ENCODE results near the gene DCP2. TPM values are rescaled to one million over a fixed set of nuclear protein-coding genes. Genes with fewer than 3 reads are reported as not detected.

Gene DCP2
- total RNA-seq, 1 donor from 2014 or later = 93.0 TPM

- Mint-ChIP-seq H3K4me3 (ENCODE audit: low read depth) (no peak overlapping the region), H3K27ac (no peak overlapping the region), H3K27me3 (no peaks in the 10 kb centered on the region), H3K9me3 (ENCODE audit: low read depth) (no peaks in the 10 kb centered on the region), H3K36me3 (ENCODE audit: insufficient read depth) (no peaks in the 10 kb centered on the region), H3K4me1 (ENCODE audit: low read depth) (no peaks in the 10 kb centered on the region)
- no peak for DNase-seq (ENCODE audit: low spot score, unreplicated experiment)
- TF ChIP-seq, protein P1, sequence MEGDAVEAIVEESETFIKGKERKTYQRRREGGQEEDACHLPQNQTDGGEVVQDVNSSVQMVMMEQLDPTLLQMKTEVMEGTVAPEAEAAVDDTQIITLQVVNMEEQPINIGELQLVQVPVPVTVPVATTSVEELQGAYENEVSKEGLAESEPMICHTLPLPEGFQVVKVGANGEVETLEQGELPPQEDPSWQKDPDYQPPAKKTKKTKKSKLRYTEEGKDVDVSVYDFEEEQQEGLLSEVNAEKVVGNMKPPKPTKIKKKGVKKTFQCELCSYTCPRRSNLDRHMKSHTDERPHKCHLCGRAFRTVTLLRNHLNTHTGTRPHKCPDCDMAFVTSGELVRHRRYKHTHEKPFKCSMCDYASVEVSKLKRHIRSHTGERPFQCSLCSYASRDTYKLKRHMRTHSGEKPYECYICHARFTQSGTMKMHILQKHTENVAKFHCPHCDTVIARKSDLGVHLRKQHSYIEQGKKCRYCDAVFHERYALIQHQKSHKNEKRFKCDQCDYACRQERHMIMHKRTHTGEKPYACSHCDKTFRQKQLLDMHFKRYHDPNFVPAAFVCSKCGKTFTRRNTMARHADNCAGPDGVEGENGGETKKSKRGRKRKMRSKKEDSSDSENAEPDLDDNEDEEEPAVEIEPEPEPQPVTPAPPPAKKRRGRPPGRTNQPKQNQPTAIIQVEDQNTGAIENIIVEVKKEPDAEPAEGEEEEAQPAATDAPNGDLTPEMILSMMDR (IDR thresholded peaks at IDR 0.05; ENCODE audit: unreplicated experiment) = no peak
Observed at GRCh38 chr5:113052041-113052795, 75.6 kb downstream of the DCP2 start.

GRCh38 chr5:113053511-113053995 is 77.0 kb downstream of the DCP2 start:
- no peak for DNase-seq (ENCODE audit: low spot score, unreplicated experiment)
- H3K9me3 Mint-ChIP-seq (ENCODE audit: low read depth) = no peaks in the 10 kb centered on the region
- TF ChIP-seq, protein P1 (IDR thresholded peaks at IDR 0.05; ENCODE audit: unreplicated experiment) = no peak
- no peak overlapping the region for H3K4me3 Mint-ChIP-seq (ENCODE audit: low read depth)
- no peak overlapping the region for H3K27ac Mint-ChIP-seq
- H3K27me3 Mint-ChIP-seq = no peaks in the 10 kb centered on the region
- H3K36me3 Mint-ChIP-seq (ENCODE audit: insufficient read depth) = no peaks in the 10 kb centered on the region
- H3K4me1 Mint-ChIP-seq (ENCODE audit: low read depth) = no peaks in the 10 kb centered on the region

GRCh38 chr5:113054899-113055298 is 78.3 kb downstream of the DCP2 start:
- Mint-ChIP-seq H3K27me3 (no peaks in the 10 kb centered on the region), H3K36me3 (ENCODE audit: insufficient read depth) (no peaks in the 10 kb centered on the region), H3K4me3 (ENCODE audit: low read depth) (no peak overlapping the region), H3K9me3 (ENCODE audit: low read depth) (no peaks in the 10 kb centered on the region), H3K4me1 (ENCODE audit: low read depth) (peaks cover 9% of the 10 kb centered on the region), H3K27ac (no peak overlapping the region)
- no peak for DNase-seq (ENCODE audit: low spot score, unreplicated experiment)
- TF ChIP-seq, protein P1 (IDR thresholded peaks at IDR 0.05; ENCODE audit: unreplicated experiment) = no peak

- Mint-ChIP-seq H3K9me3 (ENCODE audit: low read depth) (no peaks in the 10 kb centered on the region), H3K27ac (no peak overlapping the region), H3K27me3 (no peaks in the 10 kb centered on the region), H3K4me1 (ENCODE audit: low read depth) (peaks cover 10% of the 10 kb centered on the region), H3K36me3 (ENCODE audit: insufficient read depth) (no peaks in the 10 kb centered on the region), H3K4me3 (ENCODE audit: low read depth) (no peak overlapping the region)
- no peak for DNase-seq (ENCODE audit: low spot score, unreplicated experiment)
- TF ChIP-seq, protein P1 (IDR thresholded peaks at IDR 0.05; ENCODE audit: unreplicated experiment) = no peak
Observed at GRCh38 chr5:113056988-113057387, 80.4 kb downstream of the DCP2 start.

DNA sequence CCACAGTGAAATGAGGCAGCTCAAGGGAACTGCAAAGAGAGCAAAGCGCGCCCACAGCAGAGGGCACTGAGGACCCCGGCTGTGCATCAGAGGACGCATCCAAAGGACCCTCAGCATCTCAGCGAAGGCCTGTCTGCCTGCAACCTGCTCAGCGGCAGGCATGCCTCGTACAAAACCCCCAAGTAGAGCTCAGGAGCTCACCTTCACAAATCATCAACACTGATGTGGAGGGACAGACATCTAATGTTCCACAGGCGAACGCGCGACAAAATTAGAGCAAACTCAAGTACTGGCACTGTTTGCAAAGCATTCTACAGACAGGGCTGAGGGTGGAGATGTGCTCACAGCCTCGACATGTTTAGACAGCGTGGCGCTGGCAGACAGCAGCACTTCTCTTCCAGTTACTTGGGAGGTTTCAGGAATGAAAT is 81.0 kb downstream of the DCP2 start:
- Mint-ChIP-seq H3K4me1 (ENCODE audit: low read depth) (peaks cover 10% of the 10 kb centered on the region), H3K36me3 (ENCODE audit: insufficient read depth) (peaks cover 2% of the 10 kb centered on the region), H3K4me3 (ENCODE audit: low read depth) (no peak overlapping the region), H3K27ac (no peak overlapping the region), H3K9me3 (ENCODE audit: low read depth) (no peaks in the 10 kb centered on the region), H3K27me3 (no peaks in the 10 kb centered on the region)
- DNase-seq (ENCODE audit: low spot score, unreplicated experiment) = no peak
- TF ChIP-seq, protein P1 (IDR thresholded peaks at IDR 0.05; ENCODE audit: unreplicated experiment) = no peak
